GM19023 (cell line): ENCODE measurements around the gene MMP3.
A peak's percentile ranks its signal among the peaks of the same experiment; 100 is the strongest.
"Not testable (repeated sequence)": the region's sequence is repeated elsewhere in the genome, so short reads cannot be mapped to it uniquely, and the experiment has no call there.

ENCODE experiments used
- ATAC-seq: cut with Tn5 transposase; IDR thresholded peaks from one replicate; pipeline ENCODE4 v1.9.1; 2021; ENCODE audit warnings: mild to moderate bottlenecking, moderate library complexity; ENCODE audit not compliant: unreplicated experiment

MMP3 gene

DNA sequence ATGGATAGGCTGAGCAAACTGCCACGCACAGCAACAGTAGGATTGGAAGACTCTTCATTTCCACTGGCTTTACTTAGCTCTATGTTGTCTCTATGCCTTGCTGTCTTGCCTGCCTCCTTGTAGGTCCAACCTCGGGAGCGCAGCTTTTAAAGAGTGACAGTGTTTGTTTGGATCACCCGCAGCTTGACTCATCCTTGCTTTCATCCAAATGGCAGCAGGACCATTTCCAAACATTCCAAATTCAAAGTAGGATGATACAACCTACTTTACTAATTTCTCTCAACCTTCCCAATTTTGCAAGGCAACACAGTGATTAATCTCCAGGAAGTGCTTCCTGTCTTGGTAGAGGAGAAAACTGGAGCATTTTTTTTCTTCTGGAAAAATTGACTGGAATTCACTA is at the start of gene MMP3:
Gene MMP3, minus strand, starts transcription at position 121 of the 400 bp plus-strand sequence. Its CDS starts 63 bp downstream, at position 58.
- no peak for ATAC-seq

DNA sequence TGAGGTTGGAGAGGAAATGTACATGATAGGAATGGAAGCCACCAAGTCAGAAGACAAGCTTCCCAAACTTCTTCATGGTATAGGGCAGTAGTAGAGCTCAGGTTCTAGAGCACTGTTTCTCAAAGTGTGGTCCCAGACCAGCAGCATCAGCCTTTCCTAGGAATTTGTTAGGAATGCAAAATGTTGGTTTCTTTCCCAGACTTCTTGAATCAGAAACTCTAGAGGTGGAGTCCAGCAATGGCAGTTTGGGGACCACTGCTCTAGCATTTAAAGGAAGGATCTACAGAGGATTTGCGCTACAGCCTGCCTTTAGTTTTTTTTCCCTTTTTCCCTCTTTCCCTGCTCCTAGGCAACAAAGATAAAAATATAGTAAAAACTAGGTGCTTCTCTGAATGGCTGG is 48.3 kb upstream of the MMP3 start:
- ATAC-seq = no peak

DNA sequence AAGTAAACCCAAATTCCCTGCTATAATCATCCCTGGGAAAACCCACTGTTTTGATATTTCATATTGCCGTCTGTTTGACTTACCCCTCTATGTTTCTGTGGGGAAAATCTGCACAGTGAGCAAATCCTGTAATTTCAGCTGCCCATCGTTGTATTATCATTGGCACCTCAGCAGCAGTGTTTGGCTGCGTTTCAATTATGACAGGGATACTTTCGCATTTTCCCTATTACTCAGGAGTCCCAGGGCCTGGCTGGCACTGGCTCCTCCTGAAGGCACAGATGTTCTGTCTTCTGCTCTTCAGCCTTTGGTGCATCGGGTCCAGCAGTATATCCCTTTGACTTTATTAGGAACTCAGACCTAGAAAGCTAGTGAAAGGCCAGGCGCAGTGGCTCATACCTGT is 43.6 kb upstream of the MMP3 start:
- ATAC-seq = no peak

DNA sequence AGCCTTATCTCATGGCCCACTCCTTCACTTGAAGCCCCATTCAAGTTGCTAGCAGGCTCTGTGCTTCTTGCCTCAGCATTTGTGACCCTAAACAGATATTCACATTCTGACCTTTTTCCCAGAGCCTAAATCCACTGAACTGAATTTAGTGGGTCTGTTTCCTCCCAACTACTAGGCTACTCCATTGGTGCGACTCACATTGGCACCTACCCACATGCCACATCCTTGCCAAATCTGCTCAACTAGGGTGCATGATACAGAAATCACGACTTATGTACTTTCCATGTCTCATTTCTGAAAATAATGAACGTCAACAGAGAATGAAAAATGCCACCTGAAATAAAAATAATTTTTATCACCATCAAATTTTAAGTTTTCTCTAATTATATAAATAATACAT is 39.7 kb upstream of the MMP3 start:
- ATAC-seq = no peak

DNA sequence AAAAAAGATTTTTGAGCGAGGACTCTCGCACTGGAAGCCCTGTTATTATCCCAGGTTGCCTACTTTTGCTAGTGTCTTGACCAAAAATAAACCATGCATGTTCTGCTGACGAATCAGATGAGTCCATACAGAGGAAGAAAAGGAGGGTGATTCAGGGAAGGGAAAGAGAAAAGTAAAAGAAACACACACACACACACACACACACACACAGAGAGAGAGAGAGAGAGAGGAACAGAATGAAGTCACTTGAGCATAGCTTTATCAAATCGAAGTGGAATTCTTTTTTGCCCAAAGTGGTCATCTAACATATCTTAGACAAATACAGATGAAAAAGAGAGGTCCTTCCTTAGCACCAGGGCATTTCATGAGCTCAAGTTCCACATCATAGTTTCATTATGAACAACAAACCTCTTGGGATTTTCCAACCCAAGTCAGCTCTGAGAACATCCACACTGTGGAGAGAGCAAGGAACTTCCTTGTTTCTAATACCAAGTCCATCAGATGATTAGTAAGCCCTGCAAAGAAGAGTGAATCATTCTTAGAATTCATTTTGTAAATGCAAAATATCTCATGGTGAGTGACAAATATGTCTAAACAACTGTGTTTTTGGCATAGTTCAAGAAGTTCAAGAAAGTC is 39.1 kb upstream of the MMP3 start:
- peak; percentile 83 for ATAC-seq

DNA sequence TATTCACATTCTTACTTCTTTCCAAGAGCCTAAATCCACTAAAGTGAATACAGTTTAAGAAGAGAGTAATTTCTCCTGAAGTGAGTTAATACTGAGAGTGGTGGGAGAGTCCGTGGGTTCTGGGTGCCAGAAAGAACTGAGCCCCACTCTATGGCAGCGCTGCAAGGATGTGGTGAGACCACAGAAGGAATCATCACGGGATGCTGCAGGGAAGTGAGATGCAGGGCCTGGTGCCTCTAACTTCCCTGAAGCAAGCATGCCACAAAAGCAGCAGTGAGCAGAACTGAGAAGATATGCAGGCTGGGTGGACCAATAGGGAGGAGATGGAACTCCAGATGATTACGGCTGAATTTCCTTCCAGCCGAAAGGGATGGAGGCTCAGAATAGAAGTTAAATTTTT is 36.4 kb upstream of the MMP3 start:
- ATAC-seq = no peak

DNA sequence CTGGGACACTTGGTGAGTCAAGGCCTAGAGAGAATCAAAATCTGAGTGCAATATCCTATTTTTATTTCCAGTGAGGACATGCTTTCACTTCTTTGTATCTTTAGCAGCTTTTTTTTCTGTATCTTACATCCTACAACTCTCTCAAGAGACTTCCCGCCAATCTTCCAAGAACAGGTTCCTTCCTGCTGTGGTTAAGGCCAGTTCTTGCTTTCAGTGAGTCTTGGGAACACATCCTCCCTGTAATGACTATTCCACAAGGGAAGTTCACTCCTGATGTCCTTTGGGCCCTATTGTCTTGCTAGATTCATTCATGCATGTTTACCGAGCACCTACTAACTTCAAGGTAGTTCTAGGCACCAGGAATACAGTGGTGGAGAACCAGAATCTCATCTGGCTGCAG is 35.2 kb upstream of the MMP3 start:
- ATAC-seq = no peak

DNA sequence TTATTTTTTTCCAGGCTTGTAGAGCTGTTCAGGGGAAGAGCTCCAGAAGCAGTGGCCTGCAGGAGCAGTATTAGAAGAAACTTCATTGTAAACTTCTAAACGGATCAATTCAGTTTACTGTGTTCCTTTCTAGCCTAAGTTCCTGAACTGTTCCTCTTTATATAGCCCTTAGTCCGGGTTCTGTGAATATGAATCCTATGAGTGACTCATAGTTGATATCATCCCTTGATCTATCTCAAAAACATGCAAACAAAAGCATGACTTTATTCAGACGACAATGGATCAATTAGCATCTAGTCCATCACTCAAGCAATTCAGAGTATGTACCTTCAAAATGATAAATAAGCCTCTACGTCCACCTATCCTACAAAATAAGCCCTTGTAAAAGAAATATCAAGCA is 31.4 kb upstream of the MMP3 start, which contains the start of gene MMP12:
Gene MMP12, minus strand, starts transcription at position 131 of the 400 bp plus-strand sequence. Its CDS starts 45 bp downstream, at position 86.
- no peak for ATAC-seq

DNA sequence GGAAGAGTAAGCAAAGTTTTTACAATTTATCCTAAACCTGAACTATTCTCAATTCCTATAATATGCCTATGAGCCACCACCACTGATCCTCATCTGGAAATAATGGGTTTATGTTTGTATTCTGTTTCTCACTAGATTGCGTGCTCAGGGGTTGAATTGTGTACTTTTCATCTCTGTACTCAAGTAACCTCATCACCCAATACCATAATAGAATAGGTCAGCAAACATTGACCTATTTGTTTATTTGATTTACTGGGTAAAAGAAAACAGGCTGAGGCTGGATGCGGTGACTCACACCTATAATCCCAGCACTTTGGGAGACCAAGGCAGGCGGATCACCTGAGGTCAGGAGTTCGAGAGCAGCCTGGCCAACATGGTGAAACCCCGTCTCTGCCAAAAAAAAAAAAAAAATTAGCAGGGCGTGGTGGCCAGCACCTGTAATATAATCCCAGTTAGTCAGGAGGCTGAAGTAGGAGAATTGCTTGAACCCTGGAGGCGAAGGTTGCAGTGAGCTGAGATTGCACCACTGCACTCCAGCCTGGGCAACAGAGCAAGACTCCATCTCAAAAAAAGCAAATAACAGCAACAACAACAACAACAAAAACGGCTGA is 26.1 kb upstream of the MMP3 start:
- ATAC-seq = not testable (repeated sequence)

DNA sequence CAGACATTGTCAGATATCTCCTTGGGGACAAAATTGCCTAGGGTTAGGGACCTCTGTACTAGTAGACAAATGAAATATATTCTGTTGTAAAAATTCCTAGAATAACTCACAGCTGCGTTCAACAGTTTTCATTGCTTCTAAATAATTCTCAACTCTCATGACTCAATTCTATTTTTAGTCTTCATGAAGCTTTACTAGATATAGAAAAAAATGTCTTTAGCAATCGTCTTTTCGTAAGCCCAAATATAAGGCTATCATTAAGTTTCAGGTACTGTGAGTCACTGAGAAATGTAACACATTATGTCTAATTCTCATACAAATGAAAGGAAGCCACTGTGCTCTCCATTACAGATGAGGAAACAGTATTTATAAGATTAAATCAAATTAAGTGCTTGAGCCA is 24.9 kb upstream of the MMP3 start:
- ATAC-seq = no peak

DNA sequence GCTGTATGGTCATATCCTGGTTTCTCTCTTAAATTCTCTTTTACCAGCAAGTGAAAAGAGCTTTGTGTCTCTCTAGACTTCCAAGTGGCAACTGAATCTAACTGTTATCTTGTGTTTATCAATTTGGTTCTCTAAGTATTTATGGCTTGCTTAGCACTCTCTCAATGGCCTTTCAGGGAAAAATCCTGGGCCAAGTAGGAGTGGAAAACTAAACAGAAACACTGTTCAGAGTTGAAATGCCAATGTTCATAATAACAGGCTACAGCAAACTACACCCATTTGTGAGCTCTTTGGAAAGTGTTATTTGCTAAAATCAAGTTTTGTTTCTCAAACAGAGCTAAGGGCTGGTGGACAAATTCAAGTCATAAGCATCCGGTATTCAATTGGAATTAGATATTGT is 21.3 kb upstream of the MMP3 start:
- ATAC-seq = no peak

DNA sequence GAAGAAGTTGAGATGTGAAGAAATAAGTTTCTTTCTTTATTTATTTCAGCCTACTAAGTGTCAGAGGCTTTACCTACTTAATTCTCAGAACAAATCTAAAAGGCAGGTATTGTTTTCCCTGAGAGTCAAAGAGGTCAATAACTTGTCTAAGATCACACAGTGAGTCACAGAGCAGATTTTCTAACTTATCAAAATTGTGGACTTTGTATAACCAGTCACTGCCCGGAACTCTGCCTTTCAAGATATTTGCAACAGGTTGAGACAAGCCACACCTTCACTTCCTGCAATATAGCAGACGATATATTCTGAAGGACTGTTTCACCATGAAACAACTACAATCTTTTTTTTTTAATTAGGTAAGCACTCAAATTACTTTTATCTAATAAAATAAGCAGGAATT is 10.5 kb upstream of the MMP3 start:
- no peak for ATAC-seq

DNA sequence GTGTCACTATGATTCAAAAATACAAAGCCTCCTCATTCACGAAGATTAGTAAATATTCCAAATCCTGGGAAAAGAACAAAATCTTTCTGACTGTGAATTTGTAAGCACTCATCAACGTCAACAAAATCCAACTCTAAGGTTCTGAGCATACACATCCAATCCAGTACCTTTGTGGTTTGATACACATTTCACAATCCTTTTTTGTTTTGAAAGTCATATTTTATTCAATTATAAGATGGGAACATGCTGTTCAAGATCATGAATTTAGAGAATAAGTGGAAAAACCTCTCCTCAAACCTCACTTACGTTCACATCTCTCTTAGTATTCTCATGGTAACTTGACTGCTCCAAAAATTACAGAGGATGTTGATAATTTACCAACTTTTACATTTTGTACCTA is 9.6 kb upstream of the MMP3 start:
- ATAC-seq = no peak

DNA sequence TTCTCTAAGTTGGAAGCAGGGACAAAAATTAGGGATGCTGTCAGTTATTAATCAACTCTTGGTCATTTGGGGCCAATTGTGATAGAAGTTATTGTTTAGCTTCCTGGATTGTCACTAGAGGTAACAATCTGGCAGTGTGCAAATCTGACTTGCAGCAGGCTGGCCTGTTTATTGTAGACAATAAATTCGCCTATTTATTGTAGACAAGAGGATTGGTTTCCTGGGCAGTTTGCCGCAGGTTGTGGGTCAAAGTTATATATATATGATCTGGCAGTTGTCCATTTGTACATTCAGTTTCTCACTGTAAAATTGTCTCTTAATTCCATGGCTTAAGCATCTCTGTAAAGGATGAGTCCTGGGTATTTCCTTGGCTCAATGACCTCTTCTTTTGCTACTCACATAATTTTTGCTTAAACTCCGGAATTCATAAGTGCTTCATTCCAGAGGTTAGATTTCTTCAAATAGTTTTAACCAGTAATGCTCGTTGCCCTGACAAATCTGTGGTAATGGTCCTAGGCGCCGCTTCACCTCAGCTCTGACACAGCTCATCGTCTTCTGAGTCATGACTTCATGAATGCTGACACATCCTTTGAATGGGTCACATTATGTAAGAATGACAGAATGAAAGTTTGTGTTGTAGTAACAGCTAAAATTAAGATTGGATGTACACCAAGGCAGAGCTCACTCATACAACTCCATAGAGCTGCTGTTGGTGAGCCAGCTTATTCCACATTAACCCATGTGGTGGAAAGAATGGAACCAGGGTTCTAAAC is 7.8 kb upstream of the MMP3 start:
- no peak for ATAC-seq

DNA sequence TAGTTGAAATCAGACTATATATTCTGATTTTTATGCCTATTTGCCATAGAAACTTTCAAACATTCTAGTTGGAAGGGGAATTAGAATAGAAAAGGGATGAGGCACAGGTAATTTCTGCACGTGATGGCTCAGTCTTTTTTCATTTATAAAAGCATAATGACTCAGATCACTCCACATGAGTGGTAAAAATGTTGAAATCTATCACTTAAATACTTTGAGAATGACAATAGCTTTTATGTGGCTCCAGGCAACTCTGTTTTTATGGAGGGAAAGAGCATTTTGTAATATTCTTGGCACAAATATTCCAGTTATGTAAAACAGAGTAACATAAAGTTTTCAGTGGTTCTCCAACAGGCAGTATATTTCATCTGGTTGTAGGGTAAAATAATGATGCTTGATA is 5.9 kb upstream of the MMP3 start:
- ATAC-seq = no peak

DNA sequence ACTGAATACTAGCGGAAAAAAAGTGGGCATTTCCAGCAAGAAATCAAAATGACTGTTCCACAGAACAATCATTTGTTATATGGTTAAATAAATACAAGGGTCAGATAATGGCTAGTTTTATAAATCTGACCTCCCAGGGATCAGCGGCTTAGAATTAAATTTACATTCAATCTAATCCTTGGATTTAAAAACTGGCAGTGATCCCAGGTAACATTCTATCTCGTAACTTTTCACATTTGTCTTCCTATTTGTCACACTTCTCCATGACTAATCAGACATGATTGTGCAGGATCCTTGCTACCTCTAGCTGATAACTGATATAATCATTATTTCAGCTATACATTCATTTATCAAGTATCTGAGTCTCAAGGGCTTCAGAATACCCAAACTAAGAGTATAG is 2.9 kb upstream of the MMP3 start:
- no peak for ATAC-seq

DNA sequence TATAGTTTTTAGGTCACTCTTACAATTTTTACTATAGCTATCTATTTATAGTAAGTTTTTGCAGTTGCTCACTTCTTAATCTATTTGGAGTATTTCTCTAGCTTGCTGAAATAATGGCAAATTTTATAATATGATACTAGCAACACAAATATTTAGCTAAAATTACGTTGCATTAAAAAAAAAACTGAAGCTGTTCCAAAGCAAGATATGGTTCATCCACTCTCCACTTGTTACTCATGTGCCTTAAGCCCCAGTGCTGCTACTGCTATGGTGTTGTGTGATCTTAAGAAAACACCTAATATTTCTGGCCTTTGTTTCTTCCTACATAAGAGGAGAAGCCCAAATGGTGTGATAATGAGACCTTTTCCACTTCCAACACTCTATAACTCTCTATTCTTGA is 479 bp downstream of the MMP3 start:
- no peak for ATAC-seq

DNA sequence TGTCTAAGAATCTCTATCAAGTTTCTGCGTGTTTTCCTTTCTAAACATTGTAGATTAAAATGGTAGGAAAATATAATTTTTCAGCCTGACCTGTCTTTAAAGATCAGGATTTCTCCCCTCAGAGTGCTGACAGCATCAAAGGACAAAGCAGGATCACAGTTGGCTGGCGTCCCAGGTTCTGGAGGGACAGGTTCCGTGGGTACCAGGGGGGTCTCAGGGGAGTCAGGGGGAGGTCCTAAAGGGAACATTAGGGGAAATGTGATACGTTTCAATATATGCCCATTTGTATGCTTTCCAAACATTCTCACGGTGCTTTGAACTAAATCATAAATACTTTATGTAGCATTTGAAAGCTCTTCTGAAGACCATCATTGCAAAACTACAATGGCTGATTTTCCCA is 3.4 kb downstream of the MMP3 start:
- no peak for ATAC-seq

DNA sequence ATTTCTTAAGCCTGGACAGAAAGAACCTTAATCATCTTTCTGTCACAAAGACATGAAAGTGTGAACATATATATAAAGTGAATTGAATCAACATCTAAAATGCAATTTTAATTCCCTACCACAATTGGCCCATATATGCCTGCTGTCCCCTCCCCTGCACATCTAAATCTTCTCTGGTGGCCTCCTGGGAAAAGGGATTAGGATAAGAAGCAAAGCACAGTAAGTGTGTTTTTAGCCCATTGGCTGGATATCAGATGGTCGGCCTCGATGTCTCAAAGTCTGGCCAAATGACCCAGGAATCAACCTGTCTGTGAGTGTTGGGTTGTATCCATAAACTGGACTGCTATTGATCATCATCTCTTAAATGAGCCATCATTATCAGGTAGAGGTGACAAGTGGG is 5.8 kb downstream of the MMP3 start:
- no peak for ATAC-seq

DNA sequence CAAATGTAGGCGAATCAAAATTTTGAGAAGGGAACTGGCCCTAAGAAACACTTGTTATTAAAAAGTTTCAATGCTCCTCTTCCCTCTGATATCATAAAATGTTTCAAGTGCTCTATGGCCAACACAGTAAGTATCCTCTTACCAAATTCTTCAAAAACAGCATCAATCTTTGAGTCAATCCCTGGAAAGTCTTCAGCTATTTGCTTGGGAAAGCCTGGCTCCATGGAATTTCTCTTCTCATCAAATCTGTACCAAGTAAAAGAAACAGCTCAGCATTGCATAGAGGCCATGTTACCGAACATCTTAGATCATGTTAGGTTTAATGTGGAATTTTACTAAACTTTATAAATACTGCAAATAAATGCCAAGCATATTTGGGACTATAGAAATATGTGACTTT is 6.3 kb downstream of the MMP3 start:
- no peak for ATAC-seq

DNA sequence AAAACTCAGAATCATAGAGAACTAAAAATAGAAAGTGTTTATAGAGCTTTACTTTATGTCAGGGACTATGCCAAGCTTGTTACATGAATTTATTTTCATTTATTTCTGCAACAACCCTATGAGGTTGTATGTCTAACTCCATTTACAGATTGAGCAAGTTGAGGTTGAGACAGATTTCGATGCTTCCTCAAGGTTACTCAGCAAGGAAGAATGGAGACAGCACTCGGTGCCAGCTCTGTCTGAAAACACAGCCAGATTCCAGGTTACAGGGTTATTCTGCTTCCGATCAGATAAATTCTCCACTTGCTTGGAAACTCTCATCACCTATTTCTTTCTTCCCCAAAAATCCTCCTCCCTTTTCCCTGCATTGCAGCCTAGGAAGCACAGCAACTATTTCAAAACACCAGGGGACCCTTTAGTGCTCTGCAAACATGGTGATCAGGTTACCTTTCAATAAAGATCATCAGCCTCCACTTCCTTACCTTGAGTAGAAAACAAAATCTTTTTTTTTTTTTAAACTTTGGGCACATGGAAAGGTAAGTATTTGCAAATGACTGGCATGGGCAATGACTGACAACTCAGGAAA is 7.0 kb downstream of the MMP3 start:
- no peak for ATAC-seq

DNA sequence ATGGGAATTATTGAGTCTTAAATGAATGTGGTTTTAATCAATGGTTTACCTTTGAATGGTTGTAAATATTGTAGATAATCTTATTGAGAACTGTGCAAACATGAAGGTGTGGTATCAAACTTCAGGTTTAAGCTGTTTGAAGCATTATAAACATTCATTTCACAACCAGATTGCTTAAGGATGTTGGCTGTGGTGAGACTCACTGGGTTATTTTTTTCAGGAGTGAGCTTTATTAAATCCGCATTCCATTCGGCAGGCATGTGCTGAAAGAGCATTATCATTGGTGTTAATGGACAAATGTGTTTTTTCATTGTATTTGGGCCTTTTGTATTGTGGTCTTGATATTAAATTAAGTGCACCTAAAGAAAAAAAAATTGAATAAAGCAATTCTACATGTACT is 9.7 kb downstream of the MMP3 start:
- no peak for ATAC-seq
